ENCODE data around the gene STRN3. TPM values are rescaled to one million over a fixed set of nuclear protein-coding genes. Genes with fewer than 3 reads are reported as not detected.
"Not testable (repeated sequence)": the region's sequence is repeated elsewhere in the genome, so short reads cannot be mapped to it uniquely, and the experiment has no call there.

STRN3 gene
- total RNA-seq, 1 donor from 2014 or later = 86.4 TPM

- no peak for DNase-seq
Observed at GRCh38 chr14:31000629-31001338, 25.4 kb downstream of the STRN3 start.

DNA sequence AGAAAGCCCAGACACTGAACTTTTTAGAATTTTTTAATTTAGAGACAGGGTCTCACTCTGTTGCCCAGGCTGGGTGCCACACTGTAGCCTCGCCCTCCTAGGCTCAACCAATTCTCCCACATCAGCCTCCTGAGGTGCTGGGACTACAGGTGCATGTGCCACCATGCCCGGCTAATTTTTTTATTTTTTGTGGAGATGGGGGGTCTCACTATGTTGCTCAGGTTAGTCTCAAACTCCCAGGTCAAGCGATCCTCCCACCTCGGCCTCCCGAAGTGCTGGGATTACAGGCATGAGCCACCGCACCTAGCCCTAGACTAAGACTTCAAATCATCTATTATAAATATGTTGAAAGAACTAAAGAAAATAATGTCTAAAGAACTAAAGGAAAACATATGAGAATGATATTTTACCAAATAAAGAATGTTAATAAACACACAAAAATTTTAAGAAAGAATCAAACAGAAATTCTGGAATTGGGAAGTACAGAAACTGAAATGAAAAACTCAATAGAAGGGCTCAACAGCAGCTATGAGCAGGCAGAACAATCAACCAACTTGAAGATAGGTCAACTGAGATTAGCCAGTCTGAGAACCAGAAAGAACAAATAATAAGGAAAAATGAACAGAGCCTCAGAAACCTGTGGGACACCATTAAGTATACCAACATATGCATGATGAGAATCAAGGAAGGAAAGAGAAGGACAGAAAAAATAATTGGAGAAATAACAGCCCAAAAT, 27.0 kb downstream of the STRN3 start:
- no peak for DNase-seq

DNA sequence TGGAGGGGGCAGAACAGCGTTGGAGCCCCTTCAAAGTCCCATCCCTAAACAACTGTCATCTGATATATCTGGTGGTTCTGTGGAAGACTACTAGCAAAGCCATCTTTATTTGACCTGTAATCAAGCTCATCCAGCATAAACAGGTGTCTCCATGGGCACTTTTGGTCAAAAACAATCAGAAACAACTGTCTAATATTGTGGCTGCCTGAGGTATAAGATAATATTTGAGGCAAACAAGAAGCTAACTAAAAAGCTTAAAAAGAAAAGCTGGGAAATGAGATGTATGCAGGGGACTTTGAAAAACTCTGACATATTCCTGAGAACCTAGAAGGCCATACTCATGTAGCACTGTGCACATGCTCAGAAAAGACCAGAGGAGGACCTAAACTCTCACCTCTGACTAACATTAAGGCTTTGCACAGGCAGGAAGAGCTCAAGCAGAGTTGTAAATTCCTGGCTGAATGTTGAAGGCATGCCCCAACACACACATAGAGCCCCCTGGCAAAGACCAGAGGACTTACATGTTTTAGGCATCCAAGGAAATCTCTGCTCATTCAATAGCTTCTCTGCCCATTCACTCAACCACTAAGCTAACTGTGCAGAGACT, 28.0 kb downstream of the STRN3 start:
- no peak for DNase-seq

DNA sequence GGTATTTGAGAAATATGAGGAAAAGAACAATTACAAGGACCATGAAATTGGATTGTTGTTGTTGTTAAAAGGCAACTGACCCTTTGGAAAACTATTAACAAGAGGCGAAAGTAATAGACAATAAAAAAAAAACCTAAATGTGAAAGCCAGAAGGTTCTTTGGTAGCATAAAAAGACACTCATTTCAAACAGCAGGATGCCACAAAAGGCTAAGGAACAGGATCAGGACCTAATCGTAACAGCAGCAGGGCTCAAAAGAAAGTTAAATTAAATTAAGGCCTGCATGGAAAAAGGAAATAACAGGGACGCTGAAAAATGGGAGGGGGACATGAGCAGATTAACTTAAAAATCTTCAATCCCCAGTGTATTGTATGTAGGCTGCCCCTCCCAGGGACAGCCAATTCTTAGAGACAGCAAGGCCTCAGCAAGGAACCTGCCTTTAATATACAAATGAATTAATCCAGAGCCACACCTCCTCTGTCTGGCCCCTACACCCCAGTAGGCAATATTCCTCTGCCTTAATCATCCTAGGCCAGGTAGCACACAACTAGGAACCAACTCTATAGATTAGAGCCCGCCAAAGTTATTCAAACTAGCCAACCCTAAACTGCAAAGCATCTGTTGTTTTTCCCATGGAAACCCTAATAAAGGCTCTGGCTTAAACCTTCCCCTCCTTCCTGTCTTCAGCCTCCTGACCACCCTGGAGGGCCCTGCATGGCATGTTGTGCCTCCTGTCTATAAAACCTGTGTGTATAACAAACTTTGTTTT, 29.1 kb downstream of the STRN3 start:
- DNase-seq = no peak

GRCh38 chr14:30995689-30996088, 30.5 kb downstream of the STRN3 start:
- peak; percentile 50 for DNase-seq

GRCh38 chr14:30994681-30995620, 31.2 kb downstream of the STRN3 start:
- peak; percentile 24 for DNase-seq

DNA sequence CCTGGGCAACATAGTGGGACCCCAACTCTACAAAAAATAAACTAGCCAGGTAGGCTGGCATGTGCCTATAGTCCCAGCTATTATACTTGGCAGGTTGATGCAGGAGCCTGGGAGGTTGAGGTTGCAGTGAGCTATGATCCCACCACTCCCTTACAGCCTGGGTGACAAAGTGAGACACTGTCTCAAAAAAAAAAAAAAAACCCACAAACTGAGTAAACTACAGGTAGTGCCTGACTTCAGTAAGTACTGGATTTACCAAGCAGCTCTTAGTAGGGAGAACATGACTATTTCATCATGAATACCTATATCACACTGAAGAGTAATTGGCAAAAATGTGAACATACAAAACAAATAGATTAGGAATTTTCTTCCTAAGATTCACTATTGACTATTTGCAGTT, 33.1 kb downstream of the STRN3 start:
- no peak for DNase-seq

- no peak for DNase-seq
Observed at GRCh38 chr14:30991408-30991807, 34.8 kb downstream of the STRN3 start.

DNA sequence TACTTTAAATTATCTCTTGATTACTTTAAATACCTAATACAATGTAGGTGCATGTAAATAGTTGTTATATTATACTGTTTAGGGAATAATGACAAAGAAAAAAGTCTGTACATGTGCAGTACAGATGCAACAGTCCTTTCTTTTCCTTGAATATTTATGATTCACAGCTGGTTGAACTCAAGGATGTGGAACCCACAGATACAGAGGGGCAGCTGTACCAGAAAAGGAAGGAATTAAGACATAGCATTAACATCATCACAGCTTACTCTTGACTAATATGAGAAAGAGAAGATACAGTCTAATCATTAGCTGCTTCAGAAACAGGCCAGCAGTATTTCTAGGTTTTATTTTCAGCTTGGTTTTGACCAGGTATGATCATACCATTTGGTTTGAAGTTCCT, 35.4 kb downstream of the STRN3 start:
- DNase-seq = no peak

- DNase-seq = no peak
Observed at GRCh38 chr14:30988509-30988908, 37.7 kb downstream of the STRN3 start.

DNA sequence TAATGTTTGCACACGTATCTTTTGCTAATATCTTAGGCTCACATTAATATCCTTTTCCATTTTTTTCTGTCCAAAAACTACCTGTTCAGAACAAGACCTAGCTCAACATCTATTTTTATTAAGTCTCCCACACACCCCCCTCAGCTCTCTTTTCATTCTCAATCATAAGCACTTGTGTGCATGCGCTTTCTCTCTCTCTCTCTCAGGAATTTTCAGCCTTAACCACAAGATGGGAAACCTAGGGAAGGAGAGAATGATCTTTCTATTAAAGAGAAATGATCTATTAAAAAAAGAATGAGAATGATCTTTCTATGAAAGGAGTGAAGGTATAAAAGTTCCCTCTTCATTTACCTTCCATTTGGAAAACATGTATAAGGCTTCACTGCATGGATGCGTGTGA, 40.4 kb downstream of the STRN3 start:
- no peak for DNase-seq

- no peak for DNase-seq
Observed at GRCh38 chr14:30983858-30984257, 42.3 kb downstream of the STRN3 start.

DNA sequence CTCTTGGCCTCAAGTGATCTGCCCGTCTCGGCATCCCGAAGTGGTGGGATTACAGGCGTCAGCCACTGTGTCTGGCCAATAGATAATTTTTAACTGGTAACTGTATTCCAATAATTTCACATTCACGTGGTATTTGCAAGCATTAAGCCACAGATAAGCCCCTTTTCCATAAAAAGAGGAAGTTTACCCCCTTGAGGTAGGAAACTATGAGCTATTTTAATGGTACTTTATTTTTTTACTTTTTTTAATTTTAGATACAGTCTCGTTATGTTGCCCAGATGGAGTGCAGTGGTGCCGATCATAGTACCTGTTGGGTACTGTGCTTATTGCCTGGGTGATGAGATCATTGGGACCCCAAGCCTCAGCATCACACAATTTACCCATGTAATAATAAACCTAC, 43.6 kb downstream of the STRN3 start:
- no peak for DNase-seq

- no peak for DNase-seq
Observed at GRCh38 chr14:30980980-30981379, 45.2 kb downstream of the STRN3 start.

- DNase-seq = peak; percentile 76
Observed at GRCh38 chr14:30980106-30980704, 46.0 kb downstream of the STRN3 start.

DNA sequence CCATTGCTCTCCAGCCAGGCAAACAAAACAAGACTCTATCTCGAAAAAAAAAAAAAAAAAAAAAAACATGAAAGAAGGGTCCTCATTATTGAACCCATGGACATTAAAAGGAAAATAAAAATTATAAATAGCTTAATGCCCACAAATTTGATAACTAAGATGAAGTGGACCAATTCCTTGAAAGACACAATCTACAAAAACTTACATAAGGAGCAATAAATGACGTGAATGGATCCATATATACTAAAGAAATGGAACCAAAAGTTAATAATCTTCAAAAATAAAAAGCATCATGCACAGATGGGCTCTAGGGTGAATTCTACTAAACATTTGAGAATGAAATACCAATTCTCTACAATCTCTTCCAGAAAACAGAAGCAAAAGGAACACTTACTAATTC, 48.4 kb downstream of the STRN3 start:
- DNase-seq = no peak

DNA sequence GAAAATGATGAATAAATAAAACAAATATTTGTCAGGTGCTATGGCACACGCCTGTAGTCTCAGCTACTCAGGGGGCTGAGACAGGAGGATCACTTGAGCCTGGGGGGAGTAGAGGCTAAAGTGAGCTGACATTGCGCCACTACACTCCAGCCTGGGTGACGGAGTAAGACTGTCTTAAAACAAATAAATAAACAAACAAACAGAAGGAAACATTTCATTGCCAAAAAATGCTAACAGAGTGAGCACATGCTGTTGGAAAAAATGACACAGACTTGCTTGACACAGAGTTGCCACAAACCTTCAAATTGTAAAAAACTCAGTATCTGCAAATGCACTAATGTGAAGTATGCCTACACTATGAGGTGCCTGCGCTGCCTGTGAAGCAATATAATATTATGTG, 51.6 kb downstream of the STRN3 start:
- DNase-seq = no peak

GRCh38 chr14:30972882-30973582, 53.1 kb downstream of the STRN3 start:
- DNase-seq = no peak

GRCh38 chr14:30972036-30972732, 54.0 kb downstream of the STRN3 start:
- not testable (repeated sequence) for DNase-seq

DNA sequence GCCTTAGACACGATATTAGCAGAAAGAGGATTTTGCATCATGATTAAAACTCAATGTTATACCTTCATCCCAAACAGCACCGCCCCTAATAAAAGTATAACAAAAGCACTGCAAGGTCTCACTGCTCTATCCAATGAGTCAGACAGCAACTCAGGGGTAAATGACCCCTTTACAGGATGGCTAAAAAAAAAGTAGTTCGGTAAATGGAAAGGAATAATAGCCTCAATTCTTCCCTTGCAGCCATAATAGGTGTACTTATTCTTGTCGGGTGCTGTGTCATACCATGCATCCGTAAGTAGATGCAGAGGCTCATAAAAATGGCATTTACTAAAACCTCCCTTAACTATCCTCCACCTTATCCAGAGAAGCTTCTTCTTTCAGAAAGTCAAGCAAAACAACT, 54.6 kb downstream of the STRN3 start:
- DNase-seq = no peak
